GM21528 (cell line): Measurements from ENCODE around the gene MSI2.
"Not testable (repeated sequence)": the region's sequence is repeated elsewhere in the genome, so short reads cannot be mapped to it uniquely, and the experiment has no call there.

Experiments used
- ATAC-seq: cut with Tn5 transposase; IDR thresholded peaks from one replicate; pipeline ENCODE4 v1.9.1; 2021; ENCODE audit warnings: mild to moderate bottlenecking, moderate library complexity; ENCODE audit not compliant: unreplicated experiment, low FRiP score

The MSI2 gene

GRCh38 chr17:57490111-57490845 lies 234.0 kb downstream of the MSI2 start:
- ATAC-seq, result no peak

- ATAC-seq, result no peak
Observed at GRCh38 chr17:57490890-57491289, 234.6 kb downstream of the MSI2 start.

GRCh38 chr17:57493171-57493570 lies 236.8 kb downstream of the MSI2 start:
- no peak for ATAC-seq

- no peak for ATAC-seq
Observed at GRCh38 chr17:57493625-57494024, 237.3 kb downstream of the MSI2 start.

- no peak for ATAC-seq
Observed at GRCh38 chr17:57494443-57494842, 238.1 kb downstream of the MSI2 start.

GRCh38 chr17:57495771-57496170 lies 239.4 kb downstream of the MSI2 start:
- ATAC-seq, result no peak

GRCh38 chr17:57496382-57496781 lies 240.1 kb downstream of the MSI2 start:
- ATAC-seq, result no peak

GRCh38 chr17:57498443-57498842 lies 242.1 kb downstream of the MSI2 start:
- no peak for ATAC-seq

- ATAC-seq, result not testable (repeated sequence)
Observed at GRCh38 chr17:57499221-57499620, 242.9 kb downstream of the MSI2 start.

GRCh38 chr17:57499648-57500049 lies 243.3 kb downstream of the MSI2 start:
- no peak for ATAC-seq

GRCh38 chr17:57501016-57501415 lies 244.7 kb downstream of the MSI2 start:
- no peak for ATAC-seq

- no peak for ATAC-seq
Observed at GRCh38 chr17:57502022-57502421, 245.7 kb downstream of the MSI2 start.

GRCh38 chr17:57502811-57503241 lies 246.5 kb downstream of the MSI2 start:
- no peak for ATAC-seq

GRCh38 chr17:57504208-57504607 lies 247.9 kb downstream of the MSI2 start:
- ATAC-seq, result no peak

- no peak for ATAC-seq
Observed at GRCh38 chr17:57505841-57506773, 249.8 kb downstream of the MSI2 start.

GRCh38 chr17:57506774-57507127 lies 250.4 kb downstream of the MSI2 start:
- no peak for ATAC-seq

GRCh38 chr17:57507828-57508227 lies 251.5 kb downstream of the MSI2 start:
- ATAC-seq, result no peak

GRCh38 chr17:57508671-57509070 lies 252.3 kb downstream of the MSI2 start:
- no peak for ATAC-seq

- ATAC-seq, result no peak
Observed at GRCh38 chr17:57511475-57512123, 255.3 kb downstream of the MSI2 start.

GRCh38 chr17:57512258-57512657 lies 255.9 kb downstream of the MSI2 start:
- ATAC-seq, result no peak

GRCh38 chr17:57512691-57513090 lies 256.4 kb downstream of the MSI2 start:
- ATAC-seq, result no peak
